K562 (cell line): ENCODE data around the gene HSDL2. TPM values are rescaled to one million over a fixed set of nuclear protein-coding genes. Genes with fewer than 3 reads are reported as not detected.

ENCODE experiments used
- FOXA3 ChIP-seq, 2 experiments: fragments of 450-650 bp in 1 of 2; sonication (generic) in 1 of 2; formaldehyde crosslinking; IDR thresholded peaks in 1 of 2; conservative IDR thresholded peaks in 1 of 2; 2 replicates each; pipeline versions ENCODE4 v1.4.0 to v1.8.0; 2020 to 2022; ENCODE audit warnings: mild to moderate bottlenecking in 2 of 2, missing genetic modification reagents in 1 of 2
- KAT7 ChIP-seq: sonication (generic); formaldehyde crosslinking; IDR thresholded peaks from 2 replicates; pipeline ENCODE4 v1.8.0; 2022; ENCODE audit warnings: missing genetic modification reagents, mild to moderate bottlenecking, borderline replicate concordance
- NCOR1 ChIP-seq: fragments of 450-650 bp; IDR thresholded peaks from 2 replicates; pipeline ENCODE4 v1.6.1; 2016; ENCODE audit warnings: mild to moderate bottlenecking, moderate library complexity
- NFRKB ChIP-seq: fragments of 450-650 bp; IDR thresholded peaks from 2 replicates; pipeline ENCODE4 v1.6.1; 2016; ENCODE audit warnings: low read depth
- PPARD ChIP-seq: fragments of 250-450 bp; sonication (Bioruptor Pico); IDR thresholded peaks from 2 replicates; pipeline ENCODE4 v1.8.0; 2022; ENCODE audit warnings: inconsistent platforms, mild to moderate bottlenecking, moderate library complexity
- SMC3 ChIP-seq: conservative IDR thresholded peaks from 2 replicates; pipeline ENCODE4 v1.6.1; 2011; ENCODE audit warnings: low read depth, low read length, improper control_type of control experiment; ENCODE audit not compliant: insufficient read depth
- U2AF1 ChIP-seq: fragments of 200-400 bp; formaldehyde crosslinking; optimal IDR thresholded peaks from 2 replicates; pipeline ENCODE3; 2017; ENCODE audit warnings: mild to moderate bottlenecking, low read depth, low read length, moderate library complexity
- ZNF77 ChIP-seq: fragments of 250-450 bp; sonication (Bioruptor Pico); IDR thresholded peaks from 2 replicates; pipeline ENCODE4 v1.5.0; 2020
- polyA plus RNA-seq, 8 experiments: library from polyadenylated mRNA; depleted of rRNA in 4 of 8; stranded (reverse) in 5 of 8; unstranded in 3 of 8; fragments of >200 nt; fragmentation: Nextera tagmentation in 2 of 8; fragmentation: Illumina TruSeq in 1 of 8; extraction: Ambion mirVana in 2 of 8; extraction: Trizol in 1 of 8; gene quantifications; 2 replicates each; pipeline versions ENCODE4 v1.2.1 to v1.2.3, GENCODE V29; 2011 to 2014; ENCODE audit warnings: inconsistent platforms in 1 of 8, missing spikeins in 1 of 8
- total RNA-seq, 7 experiments: library from RNA; depleted of rRNA in 6 of 7; stranded (reverse); fragments of >200 nt in 6 of 7; fragmentation: Illumina TruSeq in 2 of 7; extraction: Trizol in 2 of 7; gene quantifications; 2 replicates each; pipeline versions ENCODE4 v1.2.1 to v1.2.3, GENCODE V29; 2011 to 2021; ENCODE audit warnings: low replicate concordance in 1 of 7
- TF ChIP-seq, protein P1 (sequence below): sonication (generic); formaldehyde crosslinking; IDR thresholded peaks from 2 replicates; pipeline ENCODE4 v1.8.0; 2023; ENCODE audit warnings: mild to moderate bottlenecking, missing genetic modification reagents
- TF ChIP-seq, protein P2 (sequence below), 2 experiments: fragments of 450-650 bp; IDR thresholded peaks; 2 replicates each; pipeline ENCODE4 v1.6.1; 2016

The HSDL2 gene
- total and polyA plus RNA-seq, 9 of the 15 experiments (the other 6 are each of a cell fraction or from before 2014, with no cell fraction given) = 22.8 to 74.1 (median 35.6) TPM

DNA sequence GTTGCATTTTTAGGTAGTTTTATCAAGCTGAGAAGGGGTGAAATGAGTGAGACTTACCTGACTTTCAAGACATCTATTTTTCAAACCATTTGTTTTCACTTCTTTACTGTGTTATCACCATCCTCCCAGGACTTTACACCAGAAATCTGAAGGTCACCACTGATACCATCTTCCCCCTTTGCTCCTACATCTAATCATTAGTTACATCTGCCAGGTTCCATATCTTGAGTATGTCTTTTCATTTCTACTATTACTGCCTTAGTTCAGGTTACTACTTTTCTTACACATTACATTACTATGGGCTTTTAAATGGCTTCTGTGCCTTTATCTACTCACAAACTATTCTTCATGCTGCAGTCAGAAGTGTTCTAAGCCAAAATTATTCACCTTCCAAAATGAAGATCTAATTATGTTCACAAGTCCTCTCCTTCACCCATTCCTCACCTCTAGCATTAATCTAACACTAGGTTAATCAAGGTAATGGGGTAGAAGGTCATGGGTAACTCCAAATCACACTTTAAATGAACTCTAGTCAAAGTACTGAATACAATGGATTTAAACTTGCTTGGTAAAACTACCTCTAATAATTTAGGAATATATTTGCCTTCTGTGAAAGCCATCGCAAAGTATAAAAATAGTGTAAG lies 2.1 kb upstream of the HSDL2 start (continued):
- TF ChIP-seq NFRKB (no peak), PPARD (CRISPR knock-in tag) (no peak), U2AF1 (no peak), FOXA3 (CRISPR knock-in tag; conservative IDR thresholded peaks at IDR 0.05 in 1 of 2, IDR thresholded peaks at IDR 0.05 in 1 of 2) (no peak), KAT7 (CRISPR knock-in tag) (peak; percentile 79), ZNF77 (CRISPR knock-in tag) (no peak), NCOR1 (0 out of 2 replicates have a peak, but pooled peaks have one; percentile 29), SMC3 (no peak)
- TF ChIP-seq, protein P1, sequence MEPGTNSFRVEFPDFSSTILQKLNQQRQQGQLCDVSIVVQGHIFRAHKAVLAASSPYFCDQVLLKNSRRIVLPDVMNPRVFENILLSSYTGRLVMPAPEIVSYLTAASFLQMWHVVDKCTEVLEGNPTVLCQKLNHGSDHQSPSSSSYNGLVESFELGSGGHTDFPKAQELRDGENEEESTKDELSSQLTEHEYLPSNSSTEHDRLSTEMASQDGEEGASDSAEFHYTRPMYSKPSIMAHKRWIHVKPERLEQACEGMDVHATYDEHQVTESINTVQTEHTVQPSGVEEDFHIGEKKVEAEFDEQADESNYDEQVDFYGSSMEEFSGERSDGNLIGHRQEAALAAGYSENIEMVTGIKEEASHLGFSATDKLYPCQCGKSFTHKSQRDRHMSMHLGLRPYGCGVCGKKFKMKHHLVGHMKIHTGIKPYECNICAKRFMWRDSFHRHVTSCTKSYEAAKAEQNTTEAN = no peak
- TF ChIP-seq, protein P2, sequence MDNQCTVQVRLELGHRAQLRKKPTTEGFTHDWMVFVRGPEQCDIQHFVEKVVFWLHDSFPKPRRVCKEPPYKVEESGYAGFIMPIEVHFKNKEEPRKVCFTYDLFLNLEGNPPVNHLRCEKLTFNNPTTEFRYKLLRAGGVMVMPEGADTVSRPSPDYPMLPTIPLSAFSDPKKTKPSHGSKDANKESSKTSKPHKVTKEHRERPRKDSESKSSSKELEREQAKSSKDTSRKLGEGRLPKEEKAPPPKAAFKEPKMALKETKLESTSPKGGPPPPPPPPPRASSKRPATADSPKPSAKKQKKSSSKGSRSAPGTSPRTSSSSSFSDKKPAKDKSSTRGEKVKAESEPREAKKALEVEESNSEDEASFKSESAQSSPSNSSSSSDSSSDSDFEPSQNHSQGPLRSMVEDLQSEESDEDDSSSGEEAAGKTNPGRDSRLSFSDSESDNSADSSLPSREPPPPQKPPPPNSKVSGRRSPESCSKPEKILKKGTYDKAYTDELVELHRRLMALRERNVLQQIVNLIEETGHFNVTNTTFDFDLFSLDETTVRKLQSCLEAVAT (IDR thresholded peaks at IDR 0.05) = no peak
